Amniotic stem cell (primary cell): ENCODE results near the gene HS6ST3.

Source experiments
- DNase-seq: peaks from one replicate; lab custom pipeline; 2025; lab: John Stamatoyannopoulos, UW

HS6ST3 gene

DNA sequence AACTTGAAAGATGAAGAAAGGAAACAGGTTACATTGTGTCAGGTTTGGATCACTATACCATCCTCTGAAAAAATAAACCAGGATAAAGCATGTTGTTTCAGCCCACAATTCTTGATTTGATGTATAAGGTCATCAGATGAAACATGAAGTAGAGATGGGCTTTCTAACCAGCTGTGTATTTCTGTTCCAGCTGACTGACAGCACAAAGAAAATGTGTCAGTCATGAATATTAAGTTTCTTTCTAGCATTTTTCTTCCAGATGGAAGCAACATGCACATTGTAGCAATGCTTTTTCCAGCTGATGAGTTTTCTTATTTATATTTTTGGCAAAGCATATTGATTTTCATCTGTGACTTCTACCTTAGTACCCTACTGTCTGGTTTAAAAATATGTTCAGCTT, 704.8 kb downstream of the HS6ST3 start:
- no peak for DNase-seq

DNA sequence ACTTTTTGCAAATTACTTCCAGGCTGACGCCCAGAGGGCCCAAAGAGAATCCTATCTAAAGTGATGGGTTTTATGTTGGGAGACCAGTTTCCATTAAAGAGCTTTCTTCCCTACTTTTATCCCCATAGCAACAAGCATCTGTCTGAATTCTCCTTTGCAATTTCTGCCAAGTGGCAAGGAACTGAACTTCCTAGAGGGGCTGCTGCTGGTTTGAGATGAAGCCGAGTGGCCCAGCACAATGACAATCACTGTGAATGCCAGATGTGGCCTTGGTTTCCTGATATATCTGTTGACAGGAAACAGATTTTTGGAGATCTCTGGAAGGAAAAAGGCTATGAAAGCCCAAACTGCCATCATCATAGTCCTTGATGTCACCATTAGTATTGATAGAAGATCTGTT, 705.8 kb downstream of the HS6ST3 start:
- no peak for DNase-seq

DNA sequence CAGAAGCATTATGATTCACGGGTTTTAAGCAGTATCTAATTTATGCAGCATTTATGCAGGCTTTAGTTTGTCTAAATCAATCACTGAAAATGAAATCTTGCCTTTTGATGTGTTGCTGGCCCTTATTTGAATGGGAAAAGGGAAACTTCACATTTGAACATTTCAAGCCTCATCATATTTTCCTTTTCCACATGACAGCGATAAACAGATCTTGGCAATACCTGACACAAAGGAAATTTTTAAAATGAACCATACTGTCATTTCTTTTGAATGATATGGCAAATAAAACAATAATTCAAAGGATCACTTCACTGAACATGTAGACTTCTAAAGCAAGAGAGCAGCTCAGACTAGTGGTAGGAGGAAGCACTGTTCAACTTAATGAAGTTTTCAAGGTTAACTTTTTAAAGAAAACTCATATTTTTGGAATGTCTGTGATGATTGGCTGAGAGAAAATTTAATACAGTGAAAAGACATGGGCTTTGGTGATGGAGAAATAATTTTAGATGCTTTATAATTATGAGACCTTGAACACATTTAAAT, 706.3 kb downstream of the HS6ST3 start:
- DNase-seq = no peak

DNA sequence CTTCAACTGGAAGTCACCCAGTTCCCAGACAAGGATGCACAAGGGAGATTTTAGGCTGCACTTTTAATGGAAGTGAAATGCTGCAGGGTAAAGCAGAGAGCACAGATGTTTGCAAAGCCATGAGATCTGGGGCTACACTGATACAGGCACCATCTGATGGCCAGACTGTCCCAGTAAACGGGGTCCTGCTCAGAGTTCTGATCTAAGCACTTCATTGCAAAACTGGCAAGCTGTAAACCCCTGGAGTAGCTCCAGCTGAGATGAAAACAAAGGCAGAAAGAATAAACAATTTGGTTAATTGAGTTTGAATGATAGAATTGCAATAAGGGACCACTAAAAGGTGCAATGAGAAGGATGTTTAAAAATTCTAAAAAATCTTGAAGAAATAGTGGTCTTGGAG, 707.2 kb downstream of the HS6ST3 start:
- DNase-seq = no peak

DNA sequence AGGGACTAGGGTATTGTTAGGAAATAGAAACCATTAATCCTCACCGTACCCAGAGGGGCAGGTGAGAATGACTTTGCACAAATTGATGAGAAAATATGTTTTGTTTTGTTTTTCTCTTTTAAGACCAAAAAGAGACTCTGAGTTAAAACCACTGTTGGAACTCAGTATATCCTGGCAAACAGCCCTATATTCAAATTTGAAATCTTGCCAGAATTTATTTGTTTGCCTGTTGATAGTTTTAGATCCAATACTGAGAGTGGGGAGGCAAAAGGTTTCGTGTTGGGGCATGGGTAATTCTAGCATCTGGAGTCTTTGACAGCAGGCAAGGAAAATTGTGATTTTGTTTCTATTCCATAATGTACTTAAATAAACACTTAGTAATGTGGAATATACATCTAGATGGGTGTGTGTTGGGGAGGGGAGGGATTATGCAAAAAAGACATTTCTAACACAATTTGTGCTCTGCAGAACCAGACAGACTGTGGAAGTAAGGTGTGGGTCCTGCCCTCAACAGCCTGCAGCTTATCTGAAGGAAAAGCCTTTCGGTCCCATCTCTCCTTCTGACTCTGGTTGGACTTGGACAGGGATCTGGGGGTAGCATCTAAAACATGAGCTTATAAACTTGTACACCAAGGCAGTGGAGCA, 713.7 kb downstream of the HS6ST3 start:
- DNase-seq = no peak

DNA sequence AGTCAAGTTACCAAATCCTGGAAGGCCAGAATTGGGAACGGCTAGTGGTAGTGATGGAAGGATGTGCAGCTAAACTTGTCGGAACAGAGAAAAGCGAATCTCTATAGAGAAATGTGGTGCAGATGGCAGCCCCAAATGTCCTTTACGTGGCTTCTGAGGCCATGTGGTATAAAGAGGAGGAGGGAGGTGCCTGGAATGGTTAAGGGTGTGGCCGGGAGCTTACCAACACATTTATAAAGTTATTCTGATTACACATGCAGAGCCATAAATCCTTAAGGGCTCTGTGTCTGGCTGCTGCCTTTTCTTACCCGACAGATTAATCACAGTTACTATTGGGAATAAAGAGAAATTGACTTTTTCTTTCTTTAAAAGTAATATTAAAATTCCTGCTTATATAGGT, 714.3 kb downstream of the HS6ST3 start:
- no peak for DNase-seq

DNA sequence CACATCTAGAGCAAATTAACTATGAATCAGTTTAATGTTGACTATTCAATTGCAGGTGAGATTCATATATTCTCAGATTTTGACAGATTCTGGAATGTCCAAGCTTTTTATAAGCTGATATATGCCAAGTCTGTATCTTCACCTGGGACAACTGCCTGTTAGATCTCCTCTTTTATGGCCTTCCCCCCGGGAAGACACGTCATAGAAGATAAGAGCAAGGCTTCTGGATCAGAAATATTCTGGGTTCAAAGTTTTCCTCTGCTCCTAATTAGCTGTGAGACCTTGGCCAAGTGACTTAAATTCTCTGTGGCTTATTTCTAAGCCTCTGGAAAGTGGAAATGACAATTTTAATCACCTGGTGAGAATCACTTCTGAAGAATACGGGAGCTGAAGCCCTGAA, 716.8 kb downstream of the HS6ST3 start:
- no peak for DNase-seq

DNA sequence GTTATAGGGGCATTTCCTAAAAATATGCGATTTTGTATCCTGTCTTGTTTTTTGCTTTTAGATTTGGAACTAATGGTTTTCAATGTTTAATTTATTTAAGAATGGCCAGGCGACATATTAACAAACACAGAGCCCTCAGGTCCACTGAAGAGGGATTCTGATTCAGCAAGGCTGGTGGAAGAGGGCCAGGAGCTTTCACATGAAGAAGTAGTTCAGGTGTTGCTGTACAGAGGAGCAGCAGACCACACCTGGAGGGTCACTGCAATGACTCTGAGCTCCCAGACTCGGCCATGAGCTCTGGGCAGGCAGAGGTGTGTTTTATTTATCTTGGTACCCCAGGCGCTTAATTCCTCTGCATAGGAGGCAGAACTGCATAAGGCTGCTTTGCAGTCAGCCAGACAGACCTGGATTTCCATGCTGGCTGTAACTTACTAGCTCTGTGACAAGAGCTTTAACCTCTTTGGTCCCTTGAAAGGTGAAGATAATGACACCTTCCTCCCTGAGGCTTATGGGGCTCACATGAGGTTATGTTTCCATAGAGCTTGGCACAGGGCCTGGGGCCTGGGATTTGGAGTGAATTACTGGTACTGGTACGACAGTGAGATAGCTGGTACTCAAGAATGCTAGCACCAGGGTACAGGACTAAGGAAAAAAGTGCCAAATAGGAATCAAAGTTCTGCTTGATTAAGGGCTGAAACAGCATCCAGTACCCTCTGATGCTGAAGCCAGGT, 719.6 kb downstream of the HS6ST3 start:
- no peak for DNase-seq

DNA sequence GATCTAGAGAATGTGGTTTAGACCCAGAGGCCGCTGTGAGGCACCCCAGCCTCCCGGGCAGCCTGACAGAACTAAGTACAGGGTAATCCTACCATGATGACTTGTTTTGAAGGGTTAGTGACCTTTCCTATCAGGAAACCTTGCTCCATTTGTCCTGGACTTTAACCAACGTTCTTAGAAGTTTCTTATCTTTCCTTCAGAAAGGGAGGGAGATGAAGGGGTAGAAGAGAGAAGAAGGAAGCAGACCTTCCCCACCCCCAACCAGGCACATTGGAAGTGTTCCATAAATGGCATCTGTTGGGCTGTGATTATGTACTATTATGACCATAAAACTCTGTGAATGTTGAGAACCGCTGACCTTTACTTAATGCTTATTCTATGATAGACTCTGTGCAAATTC, 720.2 kb downstream of the HS6ST3 start:
- DNase-seq = no peak

DNA sequence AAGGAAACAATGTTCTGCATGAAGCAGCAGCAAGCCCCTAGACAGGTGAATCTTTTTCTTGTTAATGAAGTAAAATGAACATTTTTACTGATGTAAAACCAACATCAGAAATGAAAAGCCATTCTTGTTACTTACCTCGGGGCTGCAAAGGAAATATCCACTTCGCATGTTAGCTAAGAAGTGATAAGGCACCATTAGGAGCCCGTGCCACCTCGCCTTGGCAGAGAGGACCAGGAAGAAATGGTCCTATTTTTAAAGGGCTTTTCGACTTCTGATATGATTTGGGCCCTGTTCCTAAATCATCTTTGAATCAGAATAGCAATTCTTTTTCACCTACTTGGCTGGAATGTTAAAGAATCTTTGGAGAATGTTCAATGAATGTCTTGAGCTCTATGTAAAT, 721.1 kb downstream of the HS6ST3 start:
- no peak for DNase-seq

DNA sequence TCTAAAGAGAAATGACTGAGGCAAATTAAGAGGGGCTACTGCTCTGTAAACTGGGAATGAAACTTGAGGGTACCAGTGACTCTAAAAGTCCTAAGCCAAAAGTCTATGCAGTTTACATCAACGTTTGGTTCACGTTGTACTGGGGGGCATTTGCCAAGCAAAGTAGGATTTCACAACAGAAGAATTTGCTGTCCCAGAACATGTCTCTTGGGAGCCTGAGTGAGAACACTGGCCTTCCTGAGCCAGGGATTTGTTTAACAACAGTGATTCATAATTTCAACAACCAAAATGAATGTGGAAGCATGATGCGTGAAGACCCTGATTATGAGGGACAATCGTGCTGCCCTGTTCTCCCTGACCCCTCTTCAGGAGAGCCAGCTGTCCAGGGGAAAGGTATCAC, 726.4 kb downstream of the HS6ST3 start:
- no peak for DNase-seq

DNA sequence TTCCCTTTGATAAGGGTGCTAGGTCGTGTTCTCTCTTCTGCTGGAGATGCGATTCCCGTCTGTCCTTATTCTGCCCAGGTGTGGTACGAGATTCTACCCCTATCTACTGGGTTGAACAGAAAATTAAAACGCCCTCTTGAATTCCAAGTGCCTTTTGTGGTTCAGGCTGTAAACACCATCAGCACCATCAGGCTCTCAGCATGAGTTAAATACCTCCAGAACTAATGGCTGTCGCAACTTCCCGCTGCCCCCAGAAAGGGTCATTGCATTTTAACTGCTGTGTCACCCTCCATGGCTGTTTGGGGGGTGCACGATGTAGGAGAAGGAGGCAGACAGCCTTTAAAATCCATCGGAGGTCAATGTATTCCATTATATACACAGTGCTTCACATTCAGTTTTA, 727.0 kb downstream of the HS6ST3 start:
- DNase-seq = no peak

DNA sequence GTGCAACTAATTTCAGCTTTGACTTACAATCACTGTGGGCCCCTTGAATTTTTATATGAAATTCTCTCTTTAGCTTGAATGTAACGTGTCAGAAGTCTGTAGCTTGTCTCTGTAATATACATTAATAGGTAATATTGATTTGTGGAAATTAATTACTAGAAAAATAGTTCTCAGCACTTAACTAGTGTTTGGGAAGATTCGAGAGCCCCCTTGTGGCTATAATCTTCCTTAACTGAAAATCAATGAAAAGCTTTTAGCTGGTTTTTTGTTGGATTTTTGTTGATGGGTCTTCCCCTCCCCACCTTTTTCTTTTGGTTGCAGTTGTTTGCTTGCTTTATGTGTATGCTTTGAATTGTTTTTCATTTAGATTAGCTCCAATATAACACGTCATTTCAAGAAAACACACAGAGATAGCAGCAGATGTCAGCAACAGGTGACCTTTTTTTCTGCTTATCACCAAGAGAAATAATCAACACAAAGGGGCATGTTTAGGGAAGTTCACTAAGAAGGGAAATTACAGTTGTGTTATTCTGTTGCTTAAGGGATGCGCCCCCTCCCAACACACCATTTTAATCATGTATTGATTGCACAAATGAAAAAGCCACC, 727.5 kb downstream of the HS6ST3 start:
- no peak for DNase-seq

DNA sequence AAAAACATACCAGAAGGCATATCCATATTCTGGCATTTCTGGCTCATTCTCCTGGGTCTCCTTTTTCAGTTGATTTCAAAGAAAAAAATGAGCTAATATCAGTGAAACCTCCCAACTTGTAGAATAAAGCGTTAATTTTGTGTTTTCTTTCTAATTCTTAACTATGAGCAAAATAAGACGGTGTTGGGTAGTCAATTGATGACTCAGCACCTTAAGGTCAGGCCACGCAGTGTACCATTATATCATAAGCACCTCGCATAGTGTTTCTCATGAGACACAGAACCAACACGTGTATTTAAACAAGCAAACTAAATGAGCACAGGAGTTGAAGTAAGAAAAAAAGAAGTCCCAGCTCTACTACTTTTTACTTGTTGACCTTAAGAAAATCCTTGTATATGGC, 729.5 kb downstream of the HS6ST3 start:
- no peak for DNase-seq

DNA sequence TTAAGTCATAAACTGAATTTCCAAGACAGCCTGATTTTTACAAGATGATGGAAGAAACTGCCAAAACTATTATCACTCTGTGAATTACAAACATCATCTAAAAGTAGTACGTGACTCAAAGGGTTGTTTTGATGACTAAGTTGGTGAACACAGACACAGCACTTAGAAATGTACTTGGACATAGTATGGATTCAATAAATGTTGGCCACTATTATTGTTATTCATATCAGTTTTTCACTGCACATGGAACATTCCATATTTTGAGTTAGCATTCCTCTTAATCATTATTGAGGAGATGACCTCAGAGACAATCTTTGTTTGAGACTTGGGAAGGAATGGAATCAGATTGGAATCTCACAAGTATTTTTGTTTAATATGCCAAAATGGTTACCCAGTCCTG, 731.5 kb downstream of the HS6ST3 start:
- DNase-seq = peak; percentile 9

DNA sequence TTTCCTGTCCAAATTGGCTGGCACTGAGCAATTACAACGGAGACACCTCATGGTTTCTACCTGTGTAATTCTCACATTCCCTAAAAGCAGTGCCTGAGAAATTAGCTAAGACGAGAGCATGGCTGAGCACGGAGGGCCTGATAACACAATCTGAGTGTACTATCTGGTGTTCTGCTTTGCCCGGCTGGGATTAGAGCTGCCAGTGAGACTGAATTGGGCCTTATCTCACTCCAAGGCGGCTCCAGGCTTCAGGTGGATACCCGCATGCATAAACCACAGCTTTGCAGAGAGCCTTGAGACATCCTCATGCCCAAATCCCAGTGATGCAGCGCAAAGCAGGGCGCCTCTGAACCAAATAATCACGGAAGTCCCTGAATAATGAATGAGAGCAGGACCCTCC, 732.1 kb downstream of the HS6ST3 start:
- no peak for DNase-seq

DNA sequence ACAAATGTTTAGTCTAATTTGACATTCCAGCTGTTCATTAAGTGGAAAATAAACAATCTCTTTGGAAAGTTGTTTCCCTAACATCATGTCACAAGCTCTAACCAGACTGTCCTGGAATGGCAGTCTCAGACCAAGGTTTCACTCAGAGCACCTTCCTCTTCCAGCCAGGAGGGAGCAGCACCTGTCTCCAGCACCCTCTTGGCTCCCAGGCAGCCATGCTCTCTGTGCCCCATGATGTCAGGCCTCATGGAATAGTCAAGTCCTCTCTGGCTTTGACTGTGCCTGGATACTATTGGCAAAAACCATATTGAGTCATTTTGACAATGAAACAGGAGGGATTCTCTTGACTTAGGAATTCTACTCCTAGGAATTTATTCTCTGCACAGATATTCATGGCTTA, 733.0 kb downstream of the HS6ST3 start:
- no peak for DNase-seq

DNA sequence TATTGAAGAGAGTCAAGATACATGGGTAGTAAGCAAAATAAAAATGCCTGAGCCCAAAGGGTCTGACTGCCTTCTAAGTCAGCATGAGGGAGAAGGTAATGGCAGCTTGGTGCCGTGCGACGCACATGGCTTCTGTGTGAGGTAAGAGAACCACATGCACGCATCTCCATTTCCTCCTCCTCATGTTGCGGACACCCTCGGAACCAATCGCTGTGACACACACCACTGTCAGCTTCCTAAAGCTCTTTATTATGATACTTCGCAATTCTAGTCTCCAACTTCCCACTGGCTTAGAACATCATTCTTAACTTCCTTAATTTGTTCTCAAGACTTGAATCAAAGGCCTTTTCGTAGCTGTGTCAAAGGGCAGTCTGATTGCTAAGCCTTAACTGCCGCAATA, 734.2 kb downstream of the HS6ST3 start:
- DNase-seq = no peak

DNA sequence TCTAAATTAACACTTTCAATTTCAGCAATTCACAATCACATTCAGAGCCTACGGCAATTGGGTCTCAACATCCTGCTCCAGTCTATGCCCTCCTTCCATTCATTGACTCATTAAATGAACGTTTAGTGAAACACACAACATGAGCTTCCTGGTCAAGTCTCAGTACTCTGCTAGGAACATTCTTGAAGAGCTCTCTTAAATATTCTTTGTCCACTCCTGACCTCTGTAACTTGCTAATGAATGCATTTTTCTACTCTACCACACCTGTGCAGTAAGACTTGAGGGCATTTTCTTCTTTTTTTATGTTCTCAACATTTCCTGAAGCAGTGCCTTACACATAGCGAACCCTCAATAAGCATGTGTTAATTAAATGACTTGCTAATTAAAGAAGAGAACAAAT, 735.7 kb downstream of the HS6ST3 start:
- no peak for DNase-seq

DNA sequence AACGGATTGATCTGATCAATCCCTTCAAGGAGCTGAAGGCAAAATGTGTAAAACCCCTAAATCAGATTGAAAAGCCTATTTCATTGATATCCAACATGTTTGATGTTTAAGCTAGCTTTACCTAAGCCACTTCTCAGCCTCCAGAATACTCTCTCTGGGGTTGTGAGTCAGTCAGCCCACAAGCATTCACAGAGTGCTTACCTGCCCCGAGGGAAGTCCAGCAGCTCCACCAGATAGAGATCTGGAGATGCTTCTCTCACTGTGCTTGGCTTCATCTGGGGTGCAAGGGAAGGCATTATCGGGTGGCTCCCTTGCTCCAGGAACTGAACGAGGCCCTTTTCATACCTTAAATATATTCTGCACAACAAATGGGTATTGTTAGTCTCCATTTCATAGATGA, 744.7 kb downstream of the HS6ST3 start:
- no peak for DNase-seq

DNA sequence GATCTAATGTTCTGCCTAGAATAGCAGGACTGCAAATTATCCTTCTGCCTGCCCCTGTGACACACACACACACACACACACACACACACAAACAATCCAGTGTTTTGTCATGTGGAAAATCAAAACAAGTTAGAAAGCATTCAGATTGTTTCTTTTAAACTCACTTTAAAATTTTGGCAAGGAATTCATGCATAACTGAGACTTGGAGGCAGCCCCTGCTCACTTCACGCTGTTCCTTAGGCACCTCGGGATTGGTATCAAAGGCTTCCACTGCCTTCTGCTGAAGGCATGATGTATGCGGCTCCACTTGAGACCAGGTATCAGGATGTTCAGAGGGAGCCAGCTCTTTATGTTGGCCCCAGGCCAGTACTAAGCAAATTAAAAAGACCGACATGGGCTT, 745.6 kb downstream of the HS6ST3 start:
- no peak for DNase-seq

DNA sequence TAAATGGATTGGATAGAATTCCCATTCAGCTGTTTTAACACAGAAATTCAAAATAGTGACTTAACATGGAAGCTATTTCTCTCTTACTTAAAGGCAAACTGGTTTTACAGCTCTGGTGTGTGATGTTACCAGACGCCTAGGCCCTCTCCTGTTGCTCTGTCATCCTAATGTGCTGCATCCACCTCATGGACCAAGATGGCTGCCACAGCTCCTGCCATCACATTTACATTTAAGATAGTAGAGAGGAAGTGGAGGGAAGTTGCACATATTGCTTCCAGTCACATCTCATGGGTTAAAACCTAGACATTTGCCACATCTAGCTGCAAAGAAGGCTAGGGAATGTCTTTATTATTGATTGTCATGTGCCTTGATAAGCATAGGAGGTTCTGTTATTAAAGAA, 746.8 kb downstream of the HS6ST3 start:
- DNase-seq = no peak

DNA sequence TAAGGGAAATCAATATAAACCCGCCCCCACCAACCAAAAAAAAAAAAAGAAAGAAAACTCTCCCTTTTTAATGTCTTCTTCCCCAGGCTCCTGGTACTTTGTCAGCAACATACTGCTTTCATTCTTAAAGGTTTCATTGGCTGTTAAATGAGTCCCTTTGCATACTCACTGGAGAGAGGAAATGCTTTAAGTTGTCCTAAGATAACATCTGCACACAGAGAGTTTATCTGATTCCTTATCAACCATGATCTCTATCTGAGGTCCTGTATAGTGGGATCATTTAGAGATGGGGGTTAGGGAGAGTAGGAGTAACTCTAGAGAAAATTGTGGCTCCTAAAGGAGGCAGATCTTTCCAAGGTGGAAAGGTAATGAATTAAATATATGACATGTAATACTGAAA, 747.9 kb downstream of the HS6ST3 start:
- no peak for DNase-seq
